Trophoblast cell (in vitro differentiated cells and primary cell): Measurements from ENCODE around the gene TWSG1.

Experiments used
- DNase-seq, 2 donors: peaks; one replicate each; pipeline ENCODE4 v3.0.0-alpha.2; 2016
- H2AFZ ChIP-seq: 2 replicates; pipeline ENCODE4 v1.6.1; 2013; ENCODE audit warnings: low read length, moderate library complexity, mild to moderate bottlenecking; ENCODE audit not compliant: insufficient read depth, poor library complexity
- H2AK5ac ChIP-seq: 2 replicates; pipeline ENCODE4 v1.6.1; 2013; ENCODE audit warnings: mild to moderate bottlenecking, low read length
- H2BK120ac ChIP-seq: 2 replicates; pipeline ENCODE4 v1.6.1; 2013; ENCODE audit warnings: low read length, mild to moderate bottlenecking, moderate library complexity; ENCODE audit not compliant: insufficient read depth, poor library complexity
- H2BK12ac ChIP-seq: 2 replicates; pipeline ENCODE4 v1.6.1; 2013; ENCODE audit warnings: mild to moderate bottlenecking, low read length, moderate library complexity
- H2BK5ac ChIP-seq: 2 replicates; pipeline ENCODE4 v1.6.1; 2013; ENCODE audit warnings: low read length, low read depth, moderate library complexity, mild to moderate bottlenecking; ENCODE audit not compliant: poor library complexity
- H3K14ac ChIP-seq: 2 replicates; pipeline ENCODE4 v1.6.1; 2013; ENCODE audit warnings: mild to moderate bottlenecking, low read length
- H3K18ac ChIP-seq: 2 replicates; pipeline ENCODE4 v1.6.1; 2013; ENCODE audit warnings: mild to moderate bottlenecking, low read length
- H3K23ac ChIP-seq: 2 replicates; pipeline ENCODE4 v1.6.1; 2013; ENCODE audit warnings: low read length
- H3K27ac ChIP-seq: 2 replicates; pipeline ENCODE4 v1.5.1; 2013; ENCODE audit warnings: low read depth, mild to moderate bottlenecking, inconsistent platforms, low read length, moderate library complexity
- H3K27me3 ChIP-seq: 2 replicates; pipeline ENCODE4 v1.6.1; 2013; ENCODE audit warnings: inconsistent platforms, mild to moderate bottlenecking, low read length, moderate library complexity; ENCODE audit not compliant: insufficient read depth
- H3K36me3 ChIP-seq, 2 experiments: 1 replicate in 1 of 2; 2 replicates in 1 of 2; pipeline ENCODE4 v1.6.1; 2013; ENCODE audit warnings: low read length in 2 of 2, mild to moderate bottlenecking in 2 of 2, moderate library complexity in 1 of 2; ENCODE audit not compliant: insufficient read depth in 2 of 2, control insufficient read depth in 1 of 2
- H3K4ac ChIP-seq: 2 replicates; pipeline ENCODE4 v1.6.1; 2013; ENCODE audit warnings: low read depth, mild to moderate bottlenecking, low read length, moderate library complexity
- H3K4me1 ChIP-seq, 2 experiments: 1 replicate in 1 of 2; 2 replicates in 1 of 2; pipeline ENCODE4 v1.6.1; 2013; ENCODE audit warnings: low read length in 2 of 2, mild to moderate bottlenecking in 2 of 2, moderate library complexity in 1 of 2; ENCODE audit not compliant: insufficient read depth in 2 of 2, control insufficient read depth in 1 of 2
- H3K4me2 ChIP-seq: 2 replicates; pipeline ENCODE4 v1.6.1; 2013; ENCODE audit warnings: inconsistent platforms, mild to moderate bottlenecking, low read length, moderate library complexity
- H3K4me3 ChIP-seq: 2 replicates; pipeline ENCODE4 v1.5.1; 2013; ENCODE audit warnings: mild to moderate bottlenecking, low read depth, low read length, inconsistent platforms
- H3K79me1 ChIP-seq: one replicate; pipeline ENCODE4 v1.6.1; 2013; ENCODE audit warnings: low read length
- H3K79me2 ChIP-seq: 2 replicates; pipeline ENCODE4 v1.6.1; 2013; ENCODE audit warnings: low read length, mild to moderate bottlenecking; ENCODE audit not compliant: control insufficient read depth, insufficient read depth, poor library complexity
- H3K9ac ChIP-seq: 2 replicates; pipeline ENCODE4 v1.6.1; 2013; ENCODE audit warnings: mild to moderate bottlenecking, low read length
- H3K9me3 ChIP-seq: 2 replicates; pipeline ENCODE4 v1.6.1; 2013; ENCODE audit warnings: low read depth, mild to moderate bottlenecking, control low read depth, inconsistent platforms, low read length; ENCODE audit not compliant: insufficient read depth
- H4K12ac ChIP-seq: 2 replicates; pipeline ENCODE4 v1.6.1; 2013; ENCODE audit warnings: low read depth, mild to moderate bottlenecking, low read length, moderate library complexity
- H4K8ac ChIP-seq: 2 replicates; pipeline ENCODE4 v1.6.1; 2013; ENCODE audit warnings: low read depth, mild to moderate bottlenecking, low read length, moderate library complexity
- H4K91ac ChIP-seq: one replicate; pipeline ENCODE4 v1.6.1; 2013; ENCODE audit warnings: low read depth, mild to moderate bottlenecking, low read length, moderate library complexity
- WGBS: extraction: QIAGEN DNeasy Blood & Tissue Kit; methylation state at CpG from one replicate; pipeline ENCODE4 v1.1.7; 2013; ENCODE audit warnings: missing lambda C conversion rate; ENCODE audit not compliant: insufficient read length, insufficient coverage; ENCODE audit errors: extremely low coverage; 5-methylcytosine and 5-hydroxymethylcytosine counted together

The TWSG1 gene

GRCh38 chr18:9389706-9390105 lies 55.1 kb downstream of the TWSG1 start:
- Histone ChIP-seq H3K36me3 (peaks cover 0 to 2% of the 10 kb centered on the region in 2 experiments), H3K9me3 (no peaks in the 10 kb centered on the region), H3K23ac (no peak overlapping the region), H3K18ac (no peak overlapping the region), H4K8ac (no peak overlapping the region), H3K4me1 (no peaks in the 10 kb centered on the region), H3K4me3 (no peak overlapping the region), H4K12ac (no peak overlapping the region), H2BK120ac (no peak overlapping the region), H2AFZ (no peak overlapping the region), H3K9ac (no peak overlapping the region), H3K27me3 (no peaks in the 10 kb centered on the region), H3K4ac (no peak overlapping the region), H2AK5ac (no peak overlapping the region), H3K79me1 (no peaks in the 10 kb centered on the region), H2BK12ac (no peak overlapping the region), H2BK5ac (no peak overlapping the region), H3K79me2 (no peaks in the 10 kb centered on the region), H3K14ac (no peak overlapping the region), H3K4me2 (no peak overlapping the region), H3K27ac (no peak overlapping the region), H4K91ac (no peak overlapping the region)
- no CpG with 5 or more reads among the region's 5 CpGs for WGBS
- DNase-seq = no peak

- Histone ChIP-seq H3K4me1 (no peaks in the 10 kb centered on the region), H3K18ac (no peak overlapping the region), H3K9ac (no peak overlapping the region), H3K14ac (no peak overlapping the region), H3K23ac (no peak overlapping the region), H3K4ac (no peak overlapping the region), H3K36me3 (peaks cover 2% of the 10 kb centered on the region in 2 experiments), H3K27me3 (no peaks in the 10 kb centered on the region), H3K79me1 (no peaks in the 10 kb centered on the region), H2AFZ (no peak overlapping the region), H4K8ac (no peak overlapping the region), H3K4me3 (no peak overlapping the region), H4K12ac (no peak overlapping the region), H2BK120ac (no peak overlapping the region), H2BK5ac (no peak overlapping the region), H3K27ac (no peak overlapping the region), H2AK5ac (no peak overlapping the region), H3K9me3 (no peaks in the 10 kb centered on the region), H3K4me2 (no peak overlapping the region), H3K79me2 (no peaks in the 10 kb centered on the region), H2BK12ac (no peak overlapping the region), H4K91ac (no peak overlapping the region)
- DNase-seq = peak in 1 of 2 donors; percentile 38
- no CpG with 5 or more reads among the region's 3 CpGs for WGBS
Observed at GRCh38 chr18:9392726-9393125, 58.2 kb downstream of the TWSG1 start.

DNA sequence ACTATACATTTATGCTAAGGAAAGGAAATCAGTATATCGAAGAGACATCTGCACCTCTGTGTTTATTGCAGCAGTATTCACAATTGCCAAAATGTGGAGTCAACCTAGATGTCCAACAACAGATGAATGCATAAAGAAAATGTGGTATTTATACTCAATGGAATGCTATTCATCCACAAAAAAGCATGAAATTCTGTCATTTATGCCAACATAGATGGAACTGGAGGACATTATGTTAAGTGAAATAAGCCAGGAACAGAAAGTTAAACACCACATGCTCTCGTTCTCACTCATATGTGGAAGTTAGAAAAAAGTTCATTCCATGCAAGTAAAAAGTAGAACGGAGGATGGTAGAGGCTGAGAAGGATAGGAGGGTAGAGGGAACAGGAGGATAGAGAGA lies 59.5 kb downstream of the TWSG1 start:
- Histone ChIP-seq H3K4me2 (no peak overlapping the region), H3K36me3 (peaks cover 2% of the 10 kb centered on the region in 2 experiments), H3K23ac (no peak overlapping the region), H3K27ac (no peak overlapping the region), H3K4me1 (no peaks in the 10 kb centered on the region), H2BK12ac (no peak overlapping the region), H3K18ac (no peak overlapping the region), H3K79me1 (no peaks in the 10 kb centered on the region), H2BK5ac (no peak overlapping the region), H3K79me2 (no peaks in the 10 kb centered on the region), H4K12ac (no peak overlapping the region), H2AK5ac (no peak overlapping the region), H2AFZ (no peak overlapping the region), H3K9me3 (no peaks in the 10 kb centered on the region), H3K27me3 (no peaks in the 10 kb centered on the region), H3K4me3 (no peak overlapping the region), H4K91ac (no peak overlapping the region), H4K8ac (no peak overlapping the region), H3K4ac (no peak overlapping the region), H2BK120ac (no peak overlapping the region), H3K9ac (no peak overlapping the region), H3K14ac (no peak overlapping the region)
- no CpG with 5 or more reads among the region's 3 CpGs for WGBS
- no peak for DNase-seq

GRCh38 chr18:9400197-9400596 lies 65.6 kb downstream of the TWSG1 start:
- Histone ChIP-seq H3K18ac (no peak overlapping the region), H2BK5ac (no peak overlapping the region), H2AK5ac (no peak overlapping the region), H3K23ac (no peak overlapping the region), H2BK12ac (no peak overlapping the region), H3K4me3 (no peak overlapping the region), H3K9ac (no peak overlapping the region), H3K9me3 (peaks cover 3% of the 10 kb centered on the region), H4K91ac (no peak overlapping the region), H4K8ac (no peak overlapping the region), H2BK120ac (no peak overlapping the region), H4K12ac (no peak overlapping the region), H3K4me2 (no peak overlapping the region), H3K14ac (no peak overlapping the region), H3K4me1 (peaks cover 8 to 9% of the 10 kb centered on the region in 2 experiments), H2AFZ (no peak overlapping the region), H3K79me1 (peaks cover 10% of the 10 kb centered on the region), H3K27ac (no peak overlapping the region), H3K36me3 (peaks cover 0 to 2% of the 10 kb centered on the region in 2 experiments), H3K79me2 (peaks cover 2% of the 10 kb centered on the region), H3K4ac (no peak overlapping the region), H3K27me3 (no peaks in the 10 kb centered on the region)
- no peak for DNase-seq
- WGBS = no CpG with 5 or more reads among the region's 5 CpGs
